CD4-positive, alpha-beta T cell treated with Interferon gamma for 1 hour (primary cell): ENCODE results near the gene TDRD9.
A peak's percentile ranks its signal among the peaks of the same experiment; 100 is the strongest.
"Not testable (repeated sequence)": the region's sequence is repeated elsewhere in the genome, so short reads cannot be mapped to it uniquely, and the experiment has no call there.

ENCODE experiments used
- DNase-seq: peaks from one replicate; pipeline ENCODE4 v3.0.0-alpha.2; 2020

TDRD9 gene, protein sequence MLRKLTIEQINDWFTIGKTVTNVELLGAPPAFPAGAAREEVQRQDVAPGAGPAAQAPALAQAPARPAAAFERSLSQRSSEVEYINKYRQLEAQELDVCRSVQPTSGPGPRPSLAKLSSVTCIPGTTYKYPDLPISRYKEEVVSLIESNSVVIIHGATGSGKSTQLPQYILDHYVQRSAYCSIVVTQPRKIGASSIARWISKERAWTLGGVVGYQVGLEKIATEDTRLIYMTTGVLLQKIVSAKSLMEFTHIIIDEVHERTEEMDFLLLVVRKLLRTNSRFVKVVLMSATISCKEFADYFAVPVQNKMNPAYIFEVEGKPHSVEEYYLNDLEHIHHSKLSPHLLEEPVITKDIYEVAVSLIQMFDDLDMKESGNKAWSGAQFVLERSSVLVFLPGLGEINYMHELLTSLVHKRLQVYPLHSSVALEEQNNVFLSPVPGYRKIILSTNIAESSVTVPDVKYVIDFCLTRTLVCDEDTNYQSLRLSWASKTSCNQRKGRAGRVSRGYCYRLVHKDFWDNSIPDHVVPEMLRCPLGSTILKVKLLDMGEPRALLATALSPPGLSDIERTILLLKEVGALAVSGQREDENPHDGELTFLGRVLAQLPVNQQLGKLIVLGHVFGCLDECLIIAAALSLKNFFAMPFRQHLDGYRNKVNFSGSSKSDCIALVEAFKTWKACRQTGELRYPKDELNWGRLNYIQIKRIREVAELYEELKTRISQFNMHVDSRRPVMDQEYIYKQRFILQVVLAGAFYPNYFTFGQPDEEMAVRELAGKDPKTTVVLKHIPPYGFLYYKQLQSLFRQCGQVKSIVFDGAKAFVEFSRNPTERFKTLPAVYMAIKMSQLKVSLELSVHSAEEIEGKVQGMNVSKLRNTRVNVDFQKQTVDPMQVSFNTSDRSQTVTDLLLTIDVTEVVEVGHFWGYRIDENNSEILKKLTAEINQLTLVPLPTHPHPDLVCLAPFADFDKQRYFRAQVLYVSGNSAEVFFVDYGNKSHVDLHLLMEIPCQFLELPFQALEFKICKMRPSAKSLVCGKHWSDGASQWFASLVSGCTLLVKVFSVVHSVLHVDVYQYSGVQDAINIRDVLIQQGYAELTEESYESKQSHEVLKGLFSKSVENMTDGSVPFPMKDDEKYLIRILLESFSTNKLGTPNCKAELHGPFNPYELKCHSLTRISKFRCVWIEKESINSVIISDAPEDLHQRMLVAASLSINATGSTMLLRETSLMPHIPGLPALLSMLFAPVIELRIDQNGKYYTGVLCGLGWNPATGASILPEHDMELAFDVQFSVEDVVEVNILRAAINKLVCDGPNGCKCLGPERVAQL (N-terminal part only)

DNA sequence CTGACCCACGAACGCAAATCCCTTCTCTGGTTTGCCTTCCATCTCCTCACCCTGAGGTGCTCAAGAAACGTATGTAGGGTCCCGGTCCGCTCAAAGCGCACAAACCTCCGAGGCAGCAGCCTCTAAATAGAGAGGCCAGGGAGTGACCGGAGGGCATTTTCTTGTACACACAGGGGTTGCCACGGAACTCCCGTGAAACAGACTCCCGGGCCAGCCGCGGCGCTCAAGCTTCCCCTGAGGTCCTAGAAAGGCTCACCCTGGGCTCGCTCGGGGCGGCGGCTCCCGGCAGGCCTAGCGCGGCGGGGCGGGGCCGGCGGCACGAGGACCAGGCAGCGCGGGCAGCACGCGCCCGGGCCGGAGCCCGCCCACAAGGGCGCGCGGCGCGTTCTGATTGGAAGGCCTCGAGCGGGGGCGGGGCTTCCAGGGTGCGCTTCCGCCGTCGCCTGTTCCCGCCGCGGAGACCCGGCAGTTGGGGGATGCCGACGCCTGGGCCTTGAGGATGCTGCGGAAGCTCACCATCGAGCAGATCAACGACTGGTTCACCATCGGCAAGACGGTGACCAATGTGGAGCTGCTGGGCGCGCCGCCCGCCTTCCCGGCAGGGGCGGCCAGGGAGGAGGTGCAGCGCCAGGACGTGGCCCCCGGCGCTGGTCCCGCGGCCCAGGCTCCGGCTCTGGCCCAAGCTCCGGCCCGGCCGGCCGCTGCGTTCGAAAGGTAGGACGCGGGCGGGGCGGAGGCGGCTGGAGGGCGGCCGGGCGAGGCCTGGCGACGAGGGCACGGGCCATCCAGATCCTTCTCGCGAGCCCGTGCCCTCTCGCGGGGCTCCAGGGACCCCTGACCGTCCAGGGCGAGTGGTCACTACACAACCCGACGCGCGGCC lies at the start of gene TDRD9:
TDRD9 (plus strand) TSS at position 446 of the 880 bp plus-strand sequence; CDS start at position 500, 54 bp downstream.
- DNase-seq: peak; percentile 26

DNA sequence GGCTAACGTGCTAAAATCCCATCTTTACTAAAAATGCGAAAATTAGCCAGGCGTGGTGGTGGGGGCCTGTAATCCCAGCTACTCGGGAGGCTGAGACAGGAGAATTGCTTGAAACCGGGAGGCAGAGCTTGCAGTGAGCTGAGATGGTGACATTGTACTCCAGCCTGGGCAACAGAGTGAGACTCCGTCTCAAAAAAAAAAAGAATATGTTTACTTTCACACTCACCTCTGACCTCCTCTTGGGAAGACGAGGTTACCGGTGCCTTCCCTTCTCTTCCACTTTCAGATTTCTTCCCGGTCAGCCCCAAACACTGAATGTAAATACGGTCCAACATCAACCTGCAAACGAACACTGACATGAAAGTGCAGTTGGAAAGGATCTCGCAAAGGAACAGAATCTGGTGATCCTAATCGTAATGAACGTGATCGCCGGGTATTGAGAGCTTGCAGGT lies 49.1 kb upstream of the TDRD9 start:
- no peak for DNase-seq

DNA sequence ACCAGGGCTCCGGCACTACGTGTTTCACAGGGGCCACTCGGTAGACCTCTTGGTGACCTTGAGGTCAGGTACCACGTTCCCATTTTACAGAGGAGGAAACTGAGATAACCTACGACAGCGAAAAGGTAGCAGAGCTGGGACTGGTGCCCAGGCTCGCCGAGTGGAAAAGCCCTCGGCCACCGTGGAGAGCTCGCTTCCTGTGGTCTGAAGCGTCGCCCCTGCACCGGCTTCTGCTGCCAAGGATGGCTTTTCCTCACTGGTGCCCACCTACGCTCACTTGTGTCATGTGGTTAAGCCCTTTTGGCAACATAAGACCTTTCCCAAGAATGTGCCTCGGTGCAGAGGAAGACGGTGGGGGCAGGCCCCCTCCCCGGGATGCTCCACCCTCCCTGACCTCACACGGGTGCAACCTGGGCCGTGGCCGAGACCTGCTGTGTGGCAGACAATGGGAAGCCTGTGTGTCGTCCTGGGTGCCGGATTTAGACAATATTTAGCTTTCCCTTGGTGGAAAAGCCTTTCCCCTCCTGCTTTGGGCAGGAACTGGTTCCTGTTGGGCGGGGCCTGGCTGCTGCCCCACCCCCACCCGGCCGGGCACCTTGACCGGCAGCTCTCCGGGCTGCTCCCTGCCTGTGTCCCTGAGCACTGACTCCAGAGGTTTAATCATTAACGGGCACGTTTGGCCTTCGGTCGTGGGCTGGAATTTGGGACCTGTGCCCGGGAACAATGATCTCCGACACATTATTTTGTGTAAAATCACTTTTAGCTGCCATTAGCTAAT lies 48.5 kb upstream of the TDRD9 start:
- DNase-seq: no peak

DNA sequence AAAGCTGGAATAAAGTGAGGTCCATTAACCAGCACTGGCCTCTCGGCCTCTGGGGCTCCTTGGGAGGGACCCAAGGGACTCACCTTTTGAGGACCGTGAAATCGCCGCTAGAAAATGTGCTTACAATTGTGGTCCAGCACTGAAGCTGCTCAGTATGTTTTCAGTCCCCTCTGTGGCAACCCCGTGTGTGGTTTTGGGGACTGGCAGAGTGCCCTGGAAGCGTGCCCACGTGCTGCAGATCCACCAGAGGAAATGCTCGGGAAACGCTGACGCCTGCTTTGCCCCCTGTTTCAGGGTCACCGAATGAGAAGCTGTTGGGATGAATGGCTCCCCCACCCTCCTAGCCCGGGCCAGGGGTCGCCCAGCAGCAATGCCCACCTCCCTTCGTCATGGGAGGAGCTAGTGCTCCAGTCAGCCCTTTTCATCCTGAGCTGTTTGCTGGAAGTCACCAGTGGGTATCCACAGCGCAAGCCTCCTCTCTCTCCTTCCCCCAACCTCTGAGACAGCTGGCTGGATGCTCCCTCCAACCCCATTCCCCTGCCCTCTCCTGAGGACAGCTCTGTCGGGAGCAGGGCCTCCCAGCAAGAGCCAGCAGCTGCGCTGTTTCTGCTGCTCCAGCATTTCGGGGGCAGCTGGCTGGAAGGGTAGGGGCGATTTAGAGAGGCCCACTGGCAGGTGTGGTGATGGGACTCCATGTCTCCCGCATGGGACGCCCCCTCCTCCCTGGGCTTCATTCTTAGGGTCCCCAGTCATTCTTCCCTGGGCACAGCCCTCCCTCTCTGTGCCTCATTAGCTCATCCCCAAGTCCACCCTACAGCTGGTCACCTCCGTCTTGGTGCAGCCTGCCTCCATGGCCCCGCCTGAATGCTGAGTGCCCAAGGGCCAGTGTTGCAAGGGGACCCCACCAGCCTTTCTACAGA lies 47.6 kb upstream of the TDRD9 start:
- no peak for DNase-seq

DNA sequence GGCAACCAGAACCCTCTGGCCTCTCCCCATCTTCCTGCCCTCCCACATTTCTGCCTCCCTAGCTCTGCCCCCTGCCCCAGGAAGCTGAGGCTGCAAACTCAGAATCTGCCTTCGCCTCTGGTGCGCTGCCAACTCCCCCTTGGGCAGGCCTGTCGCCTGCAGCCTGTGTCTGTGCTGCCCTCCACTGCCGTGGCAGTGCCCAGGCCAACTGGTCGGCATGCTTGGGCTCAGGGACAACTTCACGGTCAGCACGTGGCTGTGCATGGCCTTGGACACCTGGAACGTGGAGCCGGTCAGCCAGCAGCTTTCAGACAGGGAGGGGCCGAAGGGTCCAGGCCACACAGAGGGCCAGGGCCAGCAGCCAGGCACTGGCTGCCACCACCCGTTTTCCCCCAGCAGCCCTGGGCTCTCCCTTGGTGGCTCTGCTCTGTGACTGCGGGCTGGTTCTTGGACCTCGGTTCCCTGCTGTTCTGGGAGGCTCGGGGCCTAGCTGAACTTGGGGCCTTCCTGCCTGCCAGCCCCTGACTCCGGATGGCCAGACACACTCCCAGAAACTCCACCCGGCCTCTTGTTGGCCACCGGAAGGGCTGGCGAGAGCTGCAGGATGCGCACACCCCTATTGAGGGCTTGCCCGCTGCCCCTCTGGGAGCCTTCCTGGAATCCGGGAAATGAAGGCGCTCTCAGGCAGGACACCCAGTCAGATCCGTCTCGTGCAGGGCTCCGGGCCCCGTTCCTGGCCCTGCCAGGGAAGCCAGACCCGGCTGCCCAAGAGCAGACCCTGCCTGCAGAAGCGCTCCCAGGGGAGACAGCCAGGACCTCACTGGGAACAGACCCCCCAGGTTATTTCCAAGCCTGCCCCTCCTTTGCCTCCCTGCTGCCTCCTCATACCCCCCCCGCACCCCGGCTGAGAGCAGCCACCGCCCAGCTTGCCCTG lies 46.7 kb upstream of the TDRD9 start:
- no peak for DNase-seq

DNA sequence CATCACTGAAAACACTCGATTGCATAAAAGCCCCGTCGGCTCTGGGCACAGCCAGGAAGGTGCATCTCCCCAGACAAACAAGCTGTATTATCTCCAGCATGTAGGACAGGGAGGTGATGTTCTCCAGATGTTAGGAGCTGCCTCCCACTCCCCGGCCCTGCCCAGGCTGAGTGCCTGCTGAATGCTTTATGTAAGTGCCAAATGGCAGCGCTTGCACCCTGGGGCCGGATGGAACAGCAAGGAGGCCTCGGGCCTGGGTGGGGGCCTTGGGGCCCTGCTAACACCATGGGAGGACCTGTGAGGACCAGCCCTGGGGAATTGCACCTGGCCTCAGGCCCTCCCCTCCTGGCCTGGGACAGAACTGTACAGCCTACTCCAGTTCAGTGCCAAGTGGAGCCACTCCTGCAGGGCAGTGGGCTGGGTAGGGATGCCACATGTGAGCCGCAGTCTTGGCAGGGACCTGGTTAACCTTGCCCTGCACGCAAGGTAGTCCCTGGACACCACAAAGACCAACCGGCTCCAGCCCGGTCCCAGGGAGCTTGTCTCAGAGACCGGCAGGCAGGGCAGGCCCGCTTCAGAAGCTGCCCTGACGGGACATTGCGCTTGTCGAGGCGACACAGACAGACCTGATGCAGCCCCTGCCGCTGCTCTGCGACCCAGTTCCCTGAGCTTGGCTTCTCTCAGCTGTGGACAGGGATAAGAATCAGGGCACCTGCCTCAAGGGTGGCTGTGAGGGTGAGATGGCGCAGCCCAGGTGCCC lies 45.6 kb upstream of the TDRD9 start:
- no peak for DNase-seq

DNA sequence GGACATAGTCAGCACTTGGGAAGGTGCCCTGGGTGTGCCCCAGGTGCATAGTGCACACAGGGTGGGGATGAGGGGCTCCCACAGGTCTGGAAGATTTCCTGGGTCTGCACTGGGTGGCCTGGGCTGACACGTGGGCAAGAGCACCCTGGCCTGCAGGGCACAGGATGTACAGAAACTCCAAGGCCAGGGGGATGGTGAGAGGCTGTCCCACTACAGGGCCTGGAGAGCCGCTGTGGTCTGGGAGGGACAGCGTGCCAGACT lies 45.1 kb upstream of the TDRD9 start:
- no peak for DNase-seq

DNA sequence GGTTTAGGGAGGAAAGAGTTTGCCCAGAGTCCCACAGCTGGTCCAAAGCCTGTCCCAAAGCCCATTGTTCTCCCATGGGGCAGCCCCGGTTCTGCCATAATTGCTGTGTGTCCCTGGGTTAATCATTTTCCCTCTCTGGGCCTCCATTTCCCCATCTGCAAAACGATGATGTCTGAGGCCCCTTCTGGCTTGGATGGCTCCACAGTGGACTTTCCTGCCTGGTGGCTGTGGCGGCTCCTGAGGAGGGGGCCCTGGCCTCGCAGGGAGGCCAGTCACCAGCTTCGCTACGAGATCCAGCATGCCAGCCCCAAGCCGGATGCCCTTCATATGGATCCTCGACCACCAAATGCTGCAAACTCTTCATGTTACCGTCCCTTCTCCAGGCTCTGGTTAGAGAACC lies 43.4 kb upstream of the TDRD9 start:
- no peak for DNase-seq

DNA sequence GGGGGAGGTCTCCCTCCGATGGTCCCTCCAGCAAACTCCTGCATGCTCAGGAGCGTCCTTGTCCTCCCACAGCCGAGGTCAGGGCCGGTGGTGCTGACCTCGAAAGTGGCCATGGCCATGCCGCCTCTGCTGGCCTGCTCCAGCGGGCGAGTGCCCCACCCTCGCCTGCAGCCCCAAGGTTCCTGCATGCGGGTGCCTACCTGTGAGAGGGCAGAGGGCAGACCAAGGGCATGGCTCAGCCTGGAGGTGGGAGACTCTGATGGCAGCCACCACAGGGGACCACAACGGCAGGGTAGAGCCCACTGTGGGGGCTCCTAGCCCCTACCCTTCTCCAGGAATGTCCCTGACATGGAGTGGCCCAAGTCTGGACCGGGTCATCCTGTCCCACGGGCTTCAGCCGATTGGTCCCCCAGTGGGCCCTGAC lies 42.7 kb upstream of the TDRD9 start:
- no peak for DNase-seq

DNA sequence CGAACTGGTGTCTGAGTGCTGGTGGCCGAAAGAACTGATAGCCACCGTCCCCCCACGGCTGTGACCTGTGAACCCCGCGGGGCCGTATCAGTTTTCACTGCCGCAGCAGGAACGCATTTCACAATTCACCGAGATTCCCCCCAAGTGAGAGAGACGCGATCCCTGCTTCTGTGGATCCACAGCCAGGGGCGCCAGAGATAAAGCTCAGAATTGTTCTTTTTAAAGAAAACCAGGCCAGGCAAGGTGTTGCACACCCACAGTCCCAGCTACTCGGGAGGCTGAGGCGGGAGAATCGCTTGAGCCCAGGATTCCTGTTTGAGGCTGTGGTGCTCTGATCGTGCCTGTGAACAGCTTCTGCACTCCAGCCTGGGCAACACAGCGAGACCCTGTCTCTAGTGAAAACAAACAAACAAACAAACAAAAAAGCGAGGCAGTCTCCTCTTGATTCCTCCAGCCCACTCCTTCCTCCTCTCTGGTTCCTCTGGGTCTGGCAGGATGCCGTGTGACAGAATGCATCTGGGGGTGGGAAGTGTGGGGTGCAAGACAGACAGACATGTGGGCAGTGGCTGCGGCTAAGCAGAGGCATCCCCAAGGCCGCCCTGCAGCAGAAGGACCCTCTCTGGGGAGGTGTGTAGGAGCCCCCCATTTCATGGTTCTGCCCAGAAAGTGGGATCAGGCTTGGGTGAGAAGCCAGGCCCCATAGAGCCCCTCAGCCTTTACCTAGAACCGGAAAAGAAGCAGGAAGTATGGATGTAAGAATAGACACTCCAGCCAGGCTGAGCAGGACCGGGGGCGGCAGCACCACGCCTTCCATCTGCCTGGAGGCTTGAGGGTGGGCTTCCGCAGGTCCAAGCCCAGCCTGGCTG lies 41.7 kb upstream of the TDRD9 start:
- DNase-seq: no peak

DNA sequence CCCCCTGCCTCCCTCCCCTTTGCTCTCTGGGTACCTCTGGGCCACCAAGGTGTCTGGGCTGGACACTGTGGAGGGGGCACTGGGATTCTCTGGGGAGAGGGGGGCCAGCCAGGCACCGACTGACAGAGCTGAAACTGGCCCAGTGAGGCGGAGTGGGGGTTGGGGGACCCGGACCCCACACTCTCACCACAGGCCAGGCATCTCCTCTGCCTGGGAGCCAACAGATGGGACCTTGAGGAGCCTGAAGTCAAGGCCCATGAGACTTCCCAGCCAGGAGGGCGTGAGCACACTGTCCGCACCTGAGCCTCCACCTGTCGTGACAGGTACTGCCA lies 41.1 kb upstream of the TDRD9 start:
- no peak for DNase-seq

DNA sequence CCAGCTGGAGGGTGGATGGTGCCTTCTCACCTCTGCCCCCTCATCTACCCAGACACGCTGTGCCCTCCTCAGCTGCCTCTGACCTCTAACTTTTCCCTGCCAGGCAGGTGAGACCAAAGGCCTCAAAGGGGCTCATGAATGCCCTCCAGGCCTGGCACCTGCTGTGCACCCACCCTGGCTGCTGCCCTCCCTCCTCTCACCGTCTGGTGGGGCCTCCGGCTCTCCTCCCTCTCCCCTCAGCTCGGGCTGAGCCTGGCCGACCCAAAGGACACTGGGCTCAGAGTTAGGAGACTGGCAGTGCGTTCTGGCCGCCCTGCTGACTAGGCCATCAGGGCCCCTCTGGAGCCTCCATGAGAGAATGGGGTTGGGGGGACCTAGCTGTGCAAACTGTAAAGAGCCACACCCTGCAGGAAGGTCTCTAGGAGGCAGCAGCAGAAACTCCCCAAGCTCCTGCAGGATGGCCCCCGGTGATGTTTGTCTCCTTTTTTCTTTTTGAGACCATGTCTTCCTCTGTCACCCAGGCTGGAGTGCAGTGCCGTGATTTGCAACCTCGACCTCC lies 40.6 kb upstream of the TDRD9 start:
- no peak for DNase-seq

DNA sequence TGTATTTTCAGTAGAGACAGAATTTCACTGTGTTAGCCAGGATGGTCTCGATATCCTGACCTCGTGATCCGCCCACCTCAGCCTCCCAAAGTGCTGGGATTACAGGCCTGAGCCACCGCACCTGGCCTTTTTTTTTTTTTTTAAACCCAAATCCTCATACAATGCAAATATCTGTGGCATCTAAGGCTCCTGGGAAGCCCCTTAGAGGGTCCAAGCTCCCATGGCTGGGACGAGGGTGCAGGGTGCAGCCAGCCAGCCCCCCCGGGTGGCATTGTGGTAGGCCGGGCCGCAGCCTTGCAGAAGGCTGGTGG lies 39.3 kb upstream of the TDRD9 start:
- not testable (repeated sequence) for DNase-seq

DNA sequence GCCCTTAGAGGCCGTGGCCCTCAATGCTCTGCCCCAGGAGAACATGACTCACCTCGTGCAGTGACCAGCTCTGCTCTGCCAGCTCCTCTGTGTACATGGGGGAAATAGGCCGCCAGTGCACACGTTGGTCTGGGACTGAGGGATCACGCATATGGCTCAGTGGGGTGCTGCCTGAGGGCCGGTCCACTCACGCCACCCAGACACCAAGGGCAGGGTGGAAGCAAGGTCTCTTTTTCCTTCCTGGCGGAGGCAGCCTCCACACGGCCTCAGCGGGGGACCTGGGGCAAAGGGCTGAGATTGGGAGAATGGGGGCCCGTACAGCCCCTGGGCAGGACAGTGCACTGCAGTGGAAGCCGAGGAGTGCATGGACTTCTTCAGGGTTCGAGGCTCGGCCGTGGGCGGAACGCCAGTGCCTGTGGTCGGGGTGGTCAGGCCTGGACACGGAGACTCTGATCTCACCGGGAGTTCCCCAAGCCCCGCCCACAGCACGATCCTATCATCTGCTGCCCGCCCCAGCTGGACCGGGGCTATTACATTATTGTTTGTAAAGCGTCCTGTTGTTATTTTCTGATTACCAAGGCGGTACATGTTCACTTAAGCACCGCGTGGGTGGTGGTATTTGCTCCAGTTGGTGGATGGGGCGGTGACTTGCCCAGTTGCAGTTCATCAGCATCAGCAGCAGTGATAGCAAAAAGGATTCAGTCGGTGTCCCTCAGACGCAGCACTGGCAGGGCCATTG lies 38.8 kb upstream of the TDRD9 start:
- no peak for DNase-seq

DNA sequence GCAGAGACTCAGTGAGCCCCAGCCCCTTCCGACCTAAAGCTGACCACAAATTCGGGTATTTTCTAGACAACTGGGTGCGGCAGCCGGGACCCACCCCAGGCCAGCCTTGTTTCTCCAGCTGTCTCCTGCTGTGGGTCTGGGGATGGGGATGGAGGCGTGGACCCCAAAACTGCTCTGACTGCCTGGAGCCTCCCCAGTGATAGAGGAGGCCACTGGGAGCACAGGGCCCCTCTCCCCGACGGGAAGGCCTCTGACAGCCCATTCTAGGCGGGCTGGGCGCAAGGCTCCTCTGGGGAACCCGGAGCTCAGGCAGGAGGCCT lies 38.2 kb upstream of the TDRD9 start:
- DNase-seq: no peak

DNA sequence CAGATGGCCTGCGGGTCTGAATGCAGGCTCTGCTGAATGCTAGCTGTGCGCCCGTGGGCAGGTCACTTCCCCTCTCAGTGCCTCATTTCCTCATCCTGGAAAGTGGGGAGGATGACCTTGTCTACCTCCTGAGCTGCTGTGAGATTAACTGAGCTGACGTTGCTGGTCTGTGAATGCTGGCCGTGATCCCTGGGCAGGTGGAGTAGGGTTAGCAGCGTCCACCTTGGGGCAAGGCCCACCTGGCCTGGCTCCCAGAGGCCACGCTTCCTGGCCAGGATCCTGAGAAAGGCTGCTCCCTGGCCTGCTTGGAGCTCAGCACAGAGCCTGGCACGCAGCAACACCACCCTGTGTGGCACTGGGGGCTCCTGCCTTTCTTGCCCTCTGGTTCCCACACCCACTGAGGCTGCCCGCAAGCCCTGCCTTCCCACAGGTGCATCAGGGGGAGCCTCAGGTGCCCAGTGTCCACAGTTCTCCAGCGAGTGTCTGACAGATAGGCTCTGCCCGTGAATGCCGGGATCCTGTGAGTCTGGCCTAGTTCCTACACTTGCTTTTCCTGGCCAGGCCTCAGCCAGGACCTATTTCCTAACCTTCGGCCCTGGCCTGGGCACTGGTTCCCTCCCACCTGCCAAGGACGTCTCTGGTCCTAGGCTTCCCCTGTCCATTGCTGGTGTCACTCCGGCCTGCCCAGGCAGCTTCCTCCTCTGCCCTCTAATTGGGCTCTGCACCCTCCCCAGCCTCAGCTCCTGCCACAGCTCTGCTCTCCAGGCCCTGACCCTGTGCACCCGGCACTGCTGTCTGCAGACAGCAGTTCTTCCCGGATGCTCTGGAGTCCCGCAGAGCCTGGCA lies 37.2 kb upstream of the TDRD9 start:
- DNase-seq: no peak
